NCI-H2029 (cell line): ENCODE results near the gene NEUROG1.

ENCODE experiments used
- DNase-seq: peaks from one replicate; lab custom pipeline; 2025; lab: John Stamatoyannopoulos, UW

The NEUROG1 gene

GRCh38 chr5:135493406-135494180 lies 42.2 kb downstream of the NEUROG1 start:
- DNase-seq: no peak

GRCh38 chr5:135492319-135492626 lies 43.5 kb downstream of the NEUROG1 start:
- peak; percentile 41 for DNase-seq

- peak; percentile 87 for DNase-seq
Observed at GRCh38 chr5:135491552-135492318, 44.0 kb downstream of the NEUROG1 start.

- DNase-seq: no peak
Observed at GRCh38 chr5:135491038-135491551, 44.7 kb downstream of the NEUROG1 start.

GRCh38 chr5:135490245-135491037 lies 45.3 kb downstream of the NEUROG1 start:
- DNase-seq: no peak

- DNase-seq: peak; percentile 22
Observed at GRCh38 chr5:135489466-135490244, 46.1 kb downstream of the NEUROG1 start.

- peak; percentile 88 for DNase-seq
Observed at GRCh38 chr5:135488727-135489465, 46.9 kb downstream of the NEUROG1 start.

GRCh38 chr5:135487839-135488514 lies 47.8 kb downstream of the NEUROG1 start:
- DNase-seq: no peak

GRCh38 chr5:135487037-135487395 lies 48.7 kb downstream of the NEUROG1 start:
- no peak for DNase-seq

- peak; percentile 35 for DNase-seq
Observed at GRCh38 chr5:135486131-135487036, 49.4 kb downstream of the NEUROG1 start.

GRCh38 chr5:135484674-135485086 lies 51.1 kb downstream of the NEUROG1 start:
- DNase-seq: no peak
